ENCODE measurements around the gene AKR1B1. TPM values are rescaled to one million over a fixed set of nuclear protein-coding genes. Genes with fewer than 3 reads are reported as not detected.

The AKR1B1 gene
- total RNA-seq, 1 donor from 2014 or later = 49.1 TPM

DNA sequence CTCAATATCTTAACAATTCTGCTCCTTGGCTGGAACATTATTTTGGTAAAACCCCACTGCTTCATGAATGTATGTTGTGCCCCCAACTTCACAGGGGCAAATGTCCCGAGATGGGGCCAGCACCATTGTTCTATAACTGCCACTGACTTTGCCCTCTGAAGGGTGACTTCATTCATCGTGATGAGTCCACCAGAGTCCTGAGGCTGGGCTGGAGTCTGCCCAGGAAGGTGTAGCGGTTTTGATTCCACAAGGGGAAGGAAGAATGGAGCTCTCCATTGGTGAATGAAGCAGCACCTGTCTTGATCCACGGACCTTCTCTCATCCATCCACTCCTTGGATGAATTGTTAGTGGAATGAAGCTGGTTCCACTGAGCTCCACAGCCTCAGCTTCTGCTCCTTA lies 18.4 kb downstream of the AKR1B1 start:
- Histone ChIP-seq H3K9me3 (ENCODE audit: control insufficient read depth in 3 of 3, low read length in 3 of 3) (no peaks in the 10 kb centered on the region), H3K9ac (ENCODE audit: low read depth in 1 of 3, low read length in 3 of 3) (no peak overlapping the region), H3K36me3 (ENCODE audit: control insufficient read depth in 3 of 3, insufficient read depth in 3 of 3, low read length in 3 of 3) (peaks cover 30 to 48% (median 48%) of the 10 kb centered on the region in 3 donors), H3K4me1 (ENCODE audit: control insufficient read depth in 3 of 3, insufficient read depth in 3 of 3, low read length in 3 of 3) (peaks cover 21 to 23% (median 22%) of the 10 kb centered on the region in 3 donors), H3K27me3 (ENCODE audit: control insufficient read depth in 3 of 3, insufficient read depth in 3 of 3, low read length in 3 of 3) (no peaks in the 10 kb centered on the region), H3K27ac (ENCODE audit: low read depth, low read length) (no peak overlapping the region), H3K4me3 (ENCODE audit: low read length in 3 of 3) (no peak overlapping the region)

DNA sequence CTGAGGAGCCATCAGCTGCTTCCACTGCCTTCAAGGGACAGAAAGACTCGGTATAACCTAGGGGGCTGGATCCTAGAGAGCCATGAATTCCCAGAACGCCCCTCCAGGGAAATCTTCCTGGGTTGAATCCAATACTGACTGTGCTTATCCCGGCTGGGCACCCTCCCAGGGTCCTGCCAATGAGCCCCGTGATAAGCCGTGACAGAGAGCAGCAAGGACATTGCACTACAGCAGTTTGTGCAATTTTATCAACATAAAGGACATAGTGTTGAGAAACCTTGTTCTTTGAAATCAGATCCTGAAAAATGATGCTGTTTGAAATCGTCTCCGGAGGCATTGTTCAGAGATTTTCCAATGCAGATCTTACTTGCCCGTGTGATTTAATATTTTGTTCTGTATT lies 18.8 kb downstream of the AKR1B1 start:
- Histone ChIP-seq H3K36me3 (ENCODE audit: control insufficient read depth in 3 of 3, insufficient read depth in 3 of 3, low read length in 3 of 3) (peaks cover 29 to 47% (median 45%) of the 10 kb centered on the region in 3 donors), H3K4me1 (ENCODE audit: control insufficient read depth in 3 of 3, insufficient read depth in 3 of 3, low read length in 3 of 3) (peaks cover 17 to 21% (median 19%) of the 10 kb centered on the region in 3 donors), H3K9me3 (ENCODE audit: control insufficient read depth in 3 of 3, low read length in 3 of 3) (no peaks in the 10 kb centered on the region), H3K27ac (ENCODE audit: low read depth, low read length) (no peak overlapping the region), H3K9ac (ENCODE audit: low read depth in 1 of 3, low read length in 3 of 3) (no peak overlapping the region), H3K27me3 (ENCODE audit: control insufficient read depth in 3 of 3, insufficient read depth in 3 of 3, low read length in 3 of 3) (no peaks in the 10 kb centered on the region), H3K4me3 (ENCODE audit: low read length in 3 of 3) (no peak overlapping the region)

DNA sequence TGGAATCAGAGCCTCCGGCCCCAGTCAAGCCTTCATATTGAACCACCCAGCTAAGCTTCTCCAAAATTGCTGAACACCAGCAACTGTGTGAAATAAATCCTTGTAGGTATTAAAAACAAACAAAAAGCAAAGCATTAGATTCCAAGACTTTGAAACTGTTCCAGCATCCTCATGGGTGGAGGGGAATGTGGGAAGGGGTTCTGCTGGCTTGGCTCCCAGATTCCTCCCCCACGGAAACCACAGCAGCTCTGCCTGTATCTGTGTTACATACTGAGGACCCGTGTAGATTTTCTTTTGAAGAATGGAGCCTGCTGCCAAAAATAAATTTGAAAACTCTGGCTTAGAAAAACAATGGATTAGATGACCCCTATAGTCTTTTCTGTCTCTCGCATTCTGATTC lies 20.0 kb downstream of the AKR1B1 start:
- peaks cover 20 to 35% (median 34%) of the 10 kb centered on the region in 3 donors for H3K36me3 ChIP-seq (ENCODE audit: control insufficient read depth in 3 of 3, insufficient read depth in 3 of 3, low read length in 3 of 3)
- no peaks in the 10 kb centered on the region for H3K27me3 ChIP-seq (ENCODE audit: control insufficient read depth in 3 of 3, insufficient read depth in 3 of 3, low read length in 3 of 3)
- H3K27ac ChIP-seq (ENCODE audit: low read depth, low read length) = no peak overlapping the region
- no peak overlapping the region for H3K4me3 ChIP-seq (ENCODE audit: low read length in 3 of 3)
- peaks cover 7 to 11% (median 8%) of the 10 kb centered on the region in 3 donors for H3K4me1 ChIP-seq (ENCODE audit: control insufficient read depth in 3 of 3, insufficient read depth in 3 of 3, low read length in 3 of 3)
- H3K9me3 ChIP-seq (ENCODE audit: control insufficient read depth in 3 of 3, low read length in 3 of 3) = no peaks in the 10 kb centered on the region
- no peak overlapping the region for H3K9ac ChIP-seq (ENCODE audit: low read depth in 1 of 3, low read length in 3 of 3)

DNA sequence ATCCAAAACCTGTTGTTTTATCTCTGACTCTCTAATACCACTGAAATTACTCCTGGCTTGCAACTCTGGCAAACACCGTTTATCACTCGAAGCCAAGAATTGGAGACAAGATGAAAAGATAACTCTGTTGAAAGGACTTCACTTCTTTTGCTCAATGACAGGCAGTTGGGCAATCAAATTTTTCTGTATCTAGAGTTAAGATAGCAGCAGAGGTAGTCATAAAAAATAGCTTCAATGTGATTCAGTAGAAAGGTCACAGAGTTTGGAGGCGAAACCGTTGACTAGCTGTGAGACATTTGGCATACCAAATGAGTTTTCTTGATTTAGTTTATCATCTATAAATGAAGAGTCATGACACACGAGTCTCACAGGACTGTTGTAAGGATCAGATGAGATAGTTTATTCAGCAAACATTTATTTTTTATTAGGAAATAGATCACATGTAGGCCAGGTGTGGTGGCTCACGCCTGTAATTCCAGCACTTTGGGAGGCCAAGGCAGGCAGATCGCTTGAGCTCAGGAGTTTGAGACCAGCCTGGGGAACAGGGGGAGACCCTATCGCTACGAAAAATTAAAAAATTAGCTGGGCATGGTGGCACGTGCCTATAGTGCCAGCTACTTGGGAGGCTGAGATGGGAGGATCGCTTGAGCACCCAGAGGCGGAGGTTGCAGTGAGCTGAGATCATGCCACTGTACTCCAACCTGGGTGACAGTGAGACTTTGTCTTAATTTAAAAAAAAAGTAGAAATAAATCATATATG lies 23.6 kb downstream of the AKR1B1 start:
- Histone ChIP-seq H3K9ac (ENCODE audit: low read depth in 1 of 3, low read length in 3 of 3) (no peak overlapping the region), H3K36me3 (ENCODE audit: control insufficient read depth in 3 of 3, insufficient read depth in 3 of 3, low read length in 3 of 3) (peaks cover 0 to 2% (median under 1%) of the 10 kb centered on the region in 3 donors), H3K27me3 (ENCODE audit: control insufficient read depth in 3 of 3, insufficient read depth in 3 of 3, low read length in 3 of 3) (no peaks in the 10 kb centered on the region), H3K4me3 (ENCODE audit: low read length in 3 of 3) (no peak overlapping the region), H3K9me3 (ENCODE audit: control insufficient read depth in 3 of 3, low read length in 3 of 3) (no peaks in the 10 kb centered on the region), H3K27ac (ENCODE audit: low read depth, low read length) (no peak overlapping the region), H3K4me1 (ENCODE audit: control insufficient read depth in 3 of 3, insufficient read depth in 3 of 3, low read length in 3 of 3) (peaks cover 12 to 17% (median 17%) of the 10 kb centered on the region in 3 donors)

DNA sequence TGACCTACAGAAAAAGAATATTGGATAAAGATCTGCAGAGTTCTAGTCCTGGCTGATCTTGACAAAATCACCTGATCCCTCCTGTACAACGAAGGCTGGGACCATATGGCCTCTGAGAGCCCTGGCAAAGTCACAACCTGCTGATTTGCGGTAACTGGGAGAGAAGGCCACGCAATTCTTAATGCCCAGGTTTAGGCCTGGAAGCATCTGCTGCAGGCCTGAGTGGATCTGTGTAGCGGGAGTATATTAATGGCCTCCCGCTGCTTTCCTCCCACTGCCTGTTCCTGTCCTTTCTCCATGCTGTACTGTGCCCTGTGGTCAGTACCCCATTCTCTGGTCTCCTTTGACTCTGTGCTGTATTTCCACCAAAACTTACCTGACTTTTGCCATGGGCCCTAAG lies 24.2 kb downstream of the AKR1B1 start:
- Histone ChIP-seq H3K27me3 (ENCODE audit: control insufficient read depth in 3 of 3, insufficient read depth in 3 of 3, low read length in 3 of 3) (no peaks in the 10 kb centered on the region), H3K4me3 (ENCODE audit: low read length in 3 of 3) (no peak overlapping the region), H3K4me1 (ENCODE audit: control insufficient read depth in 3 of 3, insufficient read depth in 3 of 3, low read length in 3 of 3) (peaks cover 12 to 17% (median 14%) of the 10 kb centered on the region in 3 donors), H3K9me3 (ENCODE audit: control insufficient read depth in 3 of 3, low read length in 3 of 3) (no peaks in the 10 kb centered on the region), H3K27ac (ENCODE audit: low read depth, low read length) (no peak overlapping the region), H3K36me3 (ENCODE audit: control insufficient read depth in 3 of 3, insufficient read depth in 3 of 3, low read length in 3 of 3) (no peaks in the 10 kb centered on the region), H3K9ac (ENCODE audit: low read depth in 1 of 3, low read length in 3 of 3) (no peak overlapping the region)

DNA sequence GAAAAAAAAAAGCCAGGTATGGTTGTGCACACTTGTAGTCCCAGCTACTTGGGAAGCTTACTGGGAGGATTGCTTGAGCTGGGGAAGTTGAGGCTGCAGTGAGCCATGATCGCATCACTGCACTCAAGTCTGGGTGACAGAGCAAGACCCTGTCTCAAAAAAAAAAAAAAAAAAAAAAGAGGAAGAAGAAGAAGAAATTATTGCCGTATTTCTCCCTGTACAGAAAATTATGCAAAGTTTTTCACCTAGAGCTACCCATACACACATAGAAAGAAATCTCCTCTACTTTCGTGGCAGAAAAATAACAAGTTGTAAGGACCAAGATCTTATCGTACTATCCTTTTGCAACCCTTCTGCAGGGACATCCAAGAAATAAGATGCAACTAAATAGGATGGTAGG lies 25.5 kb downstream of the AKR1B1 start:
- Histone ChIP-seq H3K27me3 (ENCODE audit: control insufficient read depth in 3 of 3, insufficient read depth in 3 of 3, low read length in 3 of 3) (no peaks in the 10 kb centered on the region), H3K9me3 (ENCODE audit: control insufficient read depth in 3 of 3, low read length in 3 of 3) (no peaks in the 10 kb centered on the region), H3K4me3 (ENCODE audit: low read length in 3 of 3) (no peak overlapping the region), H3K36me3 (ENCODE audit: control insufficient read depth in 3 of 3, insufficient read depth in 3 of 3, low read length in 3 of 3) (no peaks in the 10 kb centered on the region), H3K9ac (ENCODE audit: low read depth in 1 of 3, low read length in 3 of 3) (no peak overlapping the region), H3K4me1 (ENCODE audit: control insufficient read depth in 3 of 3, insufficient read depth in 3 of 3, low read length in 3 of 3) (peaks cover 12 to 17% (median 14%) of the 10 kb centered on the region in 3 donors), H3K27ac (ENCODE audit: low read depth, low read length) (peak overlapping the region; percentile 81)

DNA sequence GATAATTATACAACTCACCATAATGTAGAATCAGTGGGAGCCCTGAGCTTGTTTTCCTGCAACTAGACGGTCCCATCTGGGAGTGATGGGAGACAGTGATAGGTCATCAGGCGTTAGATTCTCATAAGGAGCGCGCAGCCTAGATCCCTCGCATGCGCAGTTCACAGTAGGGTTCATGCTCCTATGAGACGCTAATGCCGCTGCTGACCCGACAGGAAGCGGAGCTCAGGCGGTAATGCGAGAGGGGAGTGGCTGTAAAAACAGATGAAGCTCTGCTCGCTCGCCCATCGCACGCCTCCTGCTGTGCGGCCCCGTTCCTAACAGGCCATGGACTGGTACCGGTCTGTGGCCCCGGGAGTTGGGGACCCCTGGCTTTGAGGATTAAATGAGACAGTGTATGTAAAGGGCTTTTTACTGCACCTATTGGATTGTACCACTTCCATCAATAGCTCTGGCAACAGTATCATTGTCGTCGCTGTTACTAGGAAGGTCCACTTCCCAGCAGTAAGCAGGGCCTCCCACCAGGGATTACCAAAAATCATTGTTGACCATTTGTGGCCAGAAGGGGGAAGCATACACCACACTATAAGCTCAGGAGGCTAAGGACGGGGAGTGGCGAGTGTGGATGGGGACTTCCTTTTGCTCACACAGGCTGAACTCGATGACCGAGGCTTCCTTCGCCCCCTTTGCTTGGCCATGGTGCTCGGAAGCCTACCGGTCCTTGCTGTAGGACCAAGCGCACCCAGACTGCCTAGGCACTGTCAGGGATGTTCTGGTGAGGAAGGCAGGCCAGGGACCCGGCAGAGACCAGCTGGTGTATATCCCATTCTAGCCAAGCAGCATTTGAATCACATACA lies 26.4 kb downstream of the AKR1B1 start:
- Histone ChIP-seq H3K36me3 (ENCODE audit: control insufficient read depth in 3 of 3, insufficient read depth in 3 of 3, low read length in 3 of 3) (no peaks in the 10 kb centered on the region), H3K27me3 (ENCODE audit: control insufficient read depth in 3 of 3, insufficient read depth in 3 of 3, low read length in 3 of 3) (no peaks in the 10 kb centered on the region), H3K9ac (ENCODE audit: low read depth in 1 of 3, low read length in 3 of 3) (peak overlapping the region; percentile 75 to 79 (median 79)), H3K27ac (ENCODE audit: low read depth, low read length) (peak overlapping the region; percentile 81), H3K4me3 (ENCODE audit: low read length in 3 of 3) (peak overlapping the region; percentile 70 to 79 (median 79)), H3K9me3 (ENCODE audit: control insufficient read depth in 3 of 3, low read length in 3 of 3) (no peaks in the 10 kb centered on the region), H3K4me1 (ENCODE audit: control insufficient read depth in 3 of 3, insufficient read depth in 3 of 3, low read length in 3 of 3) (peaks cover 12 to 17% (median 14%) of the 10 kb centered on the region in 3 donors)

DNA sequence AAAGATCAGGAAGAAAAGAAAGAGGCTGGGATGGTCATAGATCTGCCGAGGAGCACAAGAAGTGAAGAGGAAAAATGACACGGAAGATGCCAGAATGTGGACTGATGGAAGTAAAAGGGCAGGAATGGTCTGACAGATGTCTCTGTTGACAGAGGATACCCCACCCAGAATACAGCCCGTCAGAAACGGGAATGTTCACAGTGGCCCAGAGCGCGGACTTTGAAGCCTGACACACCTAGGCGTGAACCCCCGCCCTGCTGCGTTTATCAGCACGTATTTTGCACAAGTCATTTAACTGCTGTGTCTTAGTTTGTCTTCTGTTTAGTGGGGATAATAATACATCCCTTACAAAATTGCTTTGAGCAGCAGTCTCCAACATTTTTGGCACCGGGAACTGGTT lies 27.1 kb downstream of the AKR1B1 start:
- H3K4me3 ChIP-seq (ENCODE audit: low read length in 3 of 3) = peak overlapping the region; percentile 70 to 79 (median 79)
- no peaks in the 10 kb centered on the region for H3K36me3 ChIP-seq (ENCODE audit: control insufficient read depth in 3 of 3, insufficient read depth in 3 of 3, low read length in 3 of 3)
- peak overlapping the region; percentile 81 for H3K27ac ChIP-seq (ENCODE audit: low read depth, low read length)
- peak overlapping the region in 2 of 3 donors; percentile 75 to 79 for H3K9ac ChIP-seq (ENCODE audit: low read depth in 1 of 3, low read length in 3 of 3)
- no peaks in the 10 kb centered on the region for H3K27me3 ChIP-seq (ENCODE audit: control insufficient read depth in 3 of 3, insufficient read depth in 3 of 3, low read length in 3 of 3)
- no peaks in the 10 kb centered on the region for H3K9me3 ChIP-seq (ENCODE audit: control insufficient read depth in 3 of 3, low read length in 3 of 3)
- H3K4me1 ChIP-seq (ENCODE audit: control insufficient read depth in 3 of 3, insufficient read depth in 3 of 3, low read length in 3 of 3) = peaks cover 12 to 17% (median 14%) of the 10 kb centered on the region in 3 donors

DNA sequence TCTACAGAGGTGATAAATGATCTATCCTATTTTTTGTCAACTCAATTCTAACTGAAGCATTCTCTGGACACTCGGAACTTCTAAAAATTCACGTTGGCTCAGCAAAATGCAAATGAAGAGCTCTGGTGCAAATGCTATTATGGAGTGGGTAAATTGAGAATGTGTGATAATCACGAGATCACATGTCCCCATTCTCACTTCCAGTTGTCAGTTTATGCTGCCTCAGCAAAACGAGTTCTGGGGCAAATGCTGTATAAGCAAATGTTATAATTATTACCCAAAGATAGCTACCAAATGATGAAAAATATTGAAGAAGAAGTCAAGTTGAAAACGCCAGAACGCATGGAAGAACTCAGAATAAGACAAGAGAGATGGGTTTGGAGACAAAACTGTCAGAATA lies 29.4 kb downstream of the AKR1B1 start:
- H3K27me3 ChIP-seq (ENCODE audit: control insufficient read depth in 3 of 3, insufficient read depth in 3 of 3, low read length in 3 of 3) = no peaks in the 10 kb centered on the region
- H3K27ac ChIP-seq (ENCODE audit: low read depth, low read length) = no peak overlapping the region
- no peak overlapping the region for H3K4me3 ChIP-seq (ENCODE audit: low read length in 3 of 3)
- H3K36me3 ChIP-seq (ENCODE audit: control insufficient read depth in 3 of 3, insufficient read depth in 3 of 3, low read length in 3 of 3) = no peaks in the 10 kb centered on the region
- peaks cover 12 to 17% (median 14%) of the 10 kb centered on the region in 3 donors for H3K4me1 ChIP-seq (ENCODE audit: control insufficient read depth in 3 of 3, insufficient read depth in 3 of 3, low read length in 3 of 3)
- H3K9ac ChIP-seq (ENCODE audit: low read depth in 1 of 3, low read length in 3 of 3) = no peak overlapping the region
- no peaks in the 10 kb centered on the region for H3K9me3 ChIP-seq (ENCODE audit: control insufficient read depth in 3 of 3, low read length in 3 of 3)

DNA sequence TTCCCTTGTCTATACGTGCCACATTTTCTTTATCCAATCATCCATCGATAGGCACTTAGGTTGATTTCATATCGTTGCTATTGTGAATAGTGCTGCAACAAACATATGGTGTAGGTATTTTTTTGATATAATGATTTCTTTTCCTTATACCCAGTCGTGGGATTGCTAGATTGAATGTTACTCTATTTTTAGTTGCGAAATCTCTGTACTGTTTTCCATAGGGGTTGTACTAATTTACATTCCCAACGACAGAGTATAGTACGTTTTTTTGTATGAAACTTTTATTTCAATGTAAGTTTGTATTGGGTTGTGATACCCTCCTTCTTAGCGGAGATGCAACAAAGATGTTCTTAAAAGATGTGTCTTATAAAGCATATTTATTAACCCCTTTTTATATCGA lies 30.0 kb downstream of the AKR1B1 start:
- H3K9ac ChIP-seq (ENCODE audit: low read depth in 1 of 3, low read length in 3 of 3) = no peak overlapping the region

More for the DNA sequence above, 30.0 kb downstream of the AKR1B1 start:
- peaks cover 12 to 17% (median 14%) of the 10 kb centered on the region in 3 donors for H3K4me1 ChIP-seq (ENCODE audit: control insufficient read depth in 3 of 3, insufficient read depth in 3 of 3, low read length in 3 of 3)
- no peaks in the 10 kb centered on the region for H3K9me3 ChIP-seq (ENCODE audit: control insufficient read depth in 3 of 3, low read length in 3 of 3)
- H3K27ac ChIP-seq (ENCODE audit: low read depth, low read length) = no peak overlapping the region
- H3K27me3 ChIP-seq (ENCODE audit: control insufficient read depth in 3 of 3, insufficient read depth in 3 of 3, low read length in 3 of 3) = no peaks in the 10 kb centered on the region
- H3K4me3 ChIP-seq (ENCODE audit: low read length in 3 of 3) = no peak overlapping the region
- H3K36me3 ChIP-seq (ENCODE audit: control insufficient read depth in 3 of 3, insufficient read depth in 3 of 3, low read length in 3 of 3) = no peaks in the 10 kb centered on the region
